B cell (primary cell): ENCODE data around the gene COL4A1. TPM values are rescaled to one million over a fixed set of nuclear protein-coding genes. Genes with fewer than 3 reads are reported as not detected.

Experiments used
- ATAC-seq: fragments of 200-7000 bp; cut with Tn5 transposase; one replicate; pipeline ENCODE4 v1.10.0; 2021; ENCODE audit warnings: low read depth, mild to moderate bottlenecking, moderate number of reproducible peaks, moderate library complexity
- CTCF ChIA-PET: fragments of 350-600 bp; sonication (Branson Sonifier 250); formaldehyde crosslinking; loops from one replicate; lab custom pipeline; 2021; ENCODE audit warnings: antibody characterized with exemption, inconsistent platforms; lab: Charles Lee
- POLR2A ChIA-PET: fragments of 350-600 bp; sonication (Branson Sonifier 250); formaldehyde crosslinking; loops from one replicate; lab custom pipeline; 2021; ENCODE audit warnings: antibody characterized with exemption; lab: Charles Lee
- DNase-seq: peaks from one replicate; pipeline ENCODE4 v3.0.0; 2013
- H2AFZ ChIP-seq: 2 replicates; pipeline ENCODE4 v1.6.1; 2012; ENCODE audit warnings: mild to moderate bottlenecking, low read depth, low read length; ENCODE audit not compliant: insufficient read depth, poor library complexity, severe bottlenecking
- H3K27ac ChIP-seq, 2 donors: 1 replicate in 1 of 2; 2 replicates in 1 of 2; pipeline ENCODE4 v1.5.1; 2012 to 2013; ENCODE audit warnings: low read length in 2 of 2, mild to moderate bottlenecking in 2 of 2, moderate library complexity in 1 of 2
- H3K27me3 ChIP-seq, 4 experiments: fragments of 200-600 bp in 1 of 4; sonication (generic) in 1 of 4; replicated peaks in 1 of 4; 1 replicate in 2 of 4; 2 replicates in 2 of 4; pipeline versions ENCODE4 v1.6.1 to v1.7.0; 2013 to 2016; ENCODE audit warnings: low read length in 3 of 4, mild to moderate bottlenecking in 2 of 4, mixed read lengths in 1 of 4, moderate library complexity in 1 of 4; ENCODE audit not compliant: insufficient read depth in 4 of 4, control insufficient read depth in 3 of 4; ENCODE audit errors: control extremely low read depth in 1 of 4
- H3K36me3 ChIP-seq, 2 experiments: replicated peaks in 1 of 2; 1 replicate in 1 of 2; 2 replicates in 1 of 2; pipeline versions ENCODE4 v1.6.1 to v1.7.1; 2013; ENCODE audit warnings: low read length in 1 of 2; ENCODE audit not compliant: insufficient read depth in 2 of 2, control insufficient read depth in 1 of 2; ENCODE audit errors: control extremely low read depth in 1 of 2, extremely low read depth in 1 of 2
- H3K4me1 ChIP-seq, 2 donors: fragments of 200-600 bp in 1 of 2; sonication (generic) in 1 of 2; 1 replicate in 1 of 2; 2 replicates in 1 of 2; pipeline versions ENCODE4 v1.5.1 to v1.6.1; 2013 to 2017; ENCODE audit warnings: low read length in 2 of 2; ENCODE audit not compliant: control insufficient read depth in 2 of 2, insufficient read depth in 2 of 2
- H3K4me2 ChIP-seq: replicated peaks from 2 replicates; pipeline ENCODE3; 2012; ENCODE audit warnings: mild to moderate bottlenecking, low read depth, low read length; ENCODE audit not compliant: poor library complexity, severe bottlenecking
- H3K4me3 ChIP-seq, 5 experiments: fragments of 200-600 bp in 1 of 5; sonication (generic) in 1 of 5; 1 replicate in 3 of 5; 2 replicates in 2 of 5; pipeline versions ENCODE4 v1.5.1 to v1.7.0; 2011 to 2016; ENCODE audit warnings: low read length in 4 of 5, mild to moderate bottlenecking in 4 of 5, low read depth in 2 of 5, control low read depth in 1 of 5, moderate library complexity in 1 of 5; ENCODE audit not compliant: insufficient read depth in 1 of 5; ENCODE audit errors: control extremely low read depth in 1 of 5, extremely low read depth in 1 of 5
- H3K79me2 ChIP-seq: fragments of 200-600 bp; sonication (generic); one replicate; pipeline ENCODE4 v1.6.0; 2016; ENCODE audit warnings: low read length; ENCODE audit not compliant: control insufficient read depth, insufficient read depth
- H3K9ac ChIP-seq: fragments of 200-600 bp; sonication (generic); 2 replicates; pipeline ENCODE4 v1.6.1; 2017; ENCODE audit warnings: mild to moderate bottlenecking, low read length, moderate library complexity
- H3K9me3 ChIP-seq, 3 donors: one replicate each; pipeline versions ENCODE4 v1.6.1 to v1.7.1; 2013; ENCODE audit warnings: low read length in 2 of 3; ENCODE audit not compliant: control insufficient read depth in 2 of 3, insufficient read depth in 1 of 3; ENCODE audit errors: control extremely low read depth in 1 of 3
- H4K20me1 ChIP-seq: 2 replicates; pipeline ENCODE4 v1.6.0; 2012; ENCODE audit warnings: mild to moderate bottlenecking, low read length; ENCODE audit not compliant: insufficient read depth, control insufficient read depth, poor library complexity, severe bottlenecking
- H3K27ac Mint-ChIP-seq: one replicate; pipeline ENCODE4 v1.8.0; 2021; ENCODE audit warnings: mixed read lengths
- H3K27me3 Mint-ChIP-seq: one replicate; pipeline ENCODE4 v1.8.0; 2021; ENCODE audit warnings: mixed read lengths
- H3K4me1 Mint-ChIP-seq: one replicate; pipeline ENCODE4 v1.8.0; 2021; ENCODE audit warnings: mixed read lengths
- H3K4me3 Mint-ChIP-seq: one replicate; pipeline ENCODE4 v1.8.0; 2021; ENCODE audit warnings: mixed read lengths
- H3K9me3 Mint-ChIP-seq: one replicate; pipeline ENCODE4 v1.8.0; 2022; ENCODE audit warnings: mixed read lengths; ENCODE audit not compliant: insufficient read depth
- EZH2 ChIP-seq: IDR thresholded peaks from 2 replicates; pipeline ENCODE4 v1.6.1; 2012; ENCODE audit warnings: borderline replicate concordance, low read depth, mild to moderate bottlenecking, moderate library complexity, low read length; ENCODE audit not compliant: insufficient read depth, poor library complexity, severe bottlenecking
- WGBS: methylation state at CpG from one replicate; pipeline ENCODE4 v1.1.5; 2013; ENCODE audit warnings: missing lambda C conversion rate; ENCODE audit not compliant: insufficient coverage; 5-methylcytosine and 5-hydroxymethylcytosine counted together
- intact Hi-C: fragments of 100-400 bp; cut with micrococcal nuclease; formaldehyde crosslinking; loops from one replicate; pipeline ENCODE4 v1.10.0; 2022
- polyA plus RNA-seq: library from polyadenylated mRNA; depleted of rRNA; stranded (reverse); fragments of >200 nt; gene quantifications from 2 replicates; pipeline ENCODE4 v1.2.3, GENCODE V29; 2012
- total RNA-seq, 2 donors: library from RNA; stranded (reverse); fragments of 120-200 nt in 1 of 2; gene quantifications; 1 replicate in 1 of 2; 2 replicates in 1 of 2; pipeline versions ENCODE4 v1.2.3 to v1.2.4, GENCODE V29; 2013 to 2022
- TF ChIP-seq, protein P1 (sequence below): fragments of 200-600 bp; IDR thresholded peaks from one replicate; pipeline ENCODE4 v1.8.0; 2022; ENCODE audit warnings: antibody characterized with exemption, mild to moderate bottlenecking

COL4A1 gene
- total and polyA plus RNA-seq, 2 donors (not counting 1 experiment from before 2014, with no cell fraction given): not detected

DNA sequence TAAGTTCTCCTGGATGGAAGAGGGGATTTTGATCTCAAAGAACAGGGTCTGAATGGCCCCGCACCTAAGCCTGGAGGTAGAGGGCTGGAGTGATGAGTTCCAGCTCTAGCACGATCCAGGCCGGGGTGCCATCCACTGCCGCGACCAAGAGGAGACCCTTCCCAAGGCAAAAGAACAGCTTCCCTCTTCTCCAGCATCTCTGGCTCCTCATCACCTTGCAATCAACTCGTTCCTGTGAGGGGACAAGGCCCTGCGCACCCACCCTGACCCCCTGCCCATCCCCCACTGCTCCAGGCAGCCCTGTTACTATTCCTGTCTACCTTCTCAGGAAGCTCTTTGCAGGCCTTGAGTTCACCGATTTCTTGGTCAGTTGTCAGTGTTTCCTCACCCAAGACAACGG is 17.8 kb downstream of the COL4A1 start:
- Histone ChIP-seq H3K4me2 (no peak overlapping the region), H4K20me1 (no peaks in the 10 kb centered on the region), H3K79me2 (no peaks in the 10 kb centered on the region), H2AFZ (no peak overlapping the region), H3K27ac (no peak overlapping the region), H3K27me3 (no peaks in the 10 kb centered on the region), H3K9me3 (no peaks in the 10 kb centered on the region), H3K36me3 (no peaks in the 10 kb centered on the region), H3K4me3 (no peak overlapping the region), H3K4me1 (no peaks in the 10 kb centered on the region), H3K9ac (no peak overlapping the region)
- intact Hi-C loops: no loop called here
- peaks cover 2% of the 10 kb centered on the region for H3K9me3 Mint-ChIP-seq
- TF ChIP-seq EZH2: no peak
- TF ChIP-seq, protein P1, sequence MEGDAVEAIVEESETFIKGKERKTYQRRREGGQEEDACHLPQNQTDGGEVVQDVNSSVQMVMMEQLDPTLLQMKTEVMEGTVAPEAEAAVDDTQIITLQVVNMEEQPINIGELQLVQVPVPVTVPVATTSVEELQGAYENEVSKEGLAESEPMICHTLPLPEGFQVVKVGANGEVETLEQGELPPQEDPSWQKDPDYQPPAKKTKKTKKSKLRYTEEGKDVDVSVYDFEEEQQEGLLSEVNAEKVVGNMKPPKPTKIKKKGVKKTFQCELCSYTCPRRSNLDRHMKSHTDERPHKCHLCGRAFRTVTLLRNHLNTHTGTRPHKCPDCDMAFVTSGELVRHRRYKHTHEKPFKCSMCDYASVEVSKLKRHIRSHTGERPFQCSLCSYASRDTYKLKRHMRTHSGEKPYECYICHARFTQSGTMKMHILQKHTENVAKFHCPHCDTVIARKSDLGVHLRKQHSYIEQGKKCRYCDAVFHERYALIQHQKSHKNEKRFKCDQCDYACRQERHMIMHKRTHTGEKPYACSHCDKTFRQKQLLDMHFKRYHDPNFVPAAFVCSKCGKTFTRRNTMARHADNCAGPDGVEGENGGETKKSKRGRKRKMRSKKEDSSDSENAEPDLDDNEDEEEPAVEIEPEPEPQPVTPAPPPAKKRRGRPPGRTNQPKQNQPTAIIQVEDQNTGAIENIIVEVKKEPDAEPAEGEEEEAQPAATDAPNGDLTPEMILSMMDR: no peak
- DNase-seq: no peak
- 82% methylated on average over 6 of the region's 9 CpGs for WGBS
- no peak overlapping the region for H3K27ac Mint-ChIP-seq
- POLR2A ChIA-PET: no interaction called here
- CTCF ChIA-PET: no interaction called here
- peaks cover 7% of the 10 kb centered on the region for H3K27me3 Mint-ChIP-seq
- no peak for ATAC-seq
- no peak overlapping the region for H3K4me3 Mint-ChIP-seq
- H3K4me1 Mint-ChIP-seq: no peaks in the 10 kb centered on the region

DNA sequence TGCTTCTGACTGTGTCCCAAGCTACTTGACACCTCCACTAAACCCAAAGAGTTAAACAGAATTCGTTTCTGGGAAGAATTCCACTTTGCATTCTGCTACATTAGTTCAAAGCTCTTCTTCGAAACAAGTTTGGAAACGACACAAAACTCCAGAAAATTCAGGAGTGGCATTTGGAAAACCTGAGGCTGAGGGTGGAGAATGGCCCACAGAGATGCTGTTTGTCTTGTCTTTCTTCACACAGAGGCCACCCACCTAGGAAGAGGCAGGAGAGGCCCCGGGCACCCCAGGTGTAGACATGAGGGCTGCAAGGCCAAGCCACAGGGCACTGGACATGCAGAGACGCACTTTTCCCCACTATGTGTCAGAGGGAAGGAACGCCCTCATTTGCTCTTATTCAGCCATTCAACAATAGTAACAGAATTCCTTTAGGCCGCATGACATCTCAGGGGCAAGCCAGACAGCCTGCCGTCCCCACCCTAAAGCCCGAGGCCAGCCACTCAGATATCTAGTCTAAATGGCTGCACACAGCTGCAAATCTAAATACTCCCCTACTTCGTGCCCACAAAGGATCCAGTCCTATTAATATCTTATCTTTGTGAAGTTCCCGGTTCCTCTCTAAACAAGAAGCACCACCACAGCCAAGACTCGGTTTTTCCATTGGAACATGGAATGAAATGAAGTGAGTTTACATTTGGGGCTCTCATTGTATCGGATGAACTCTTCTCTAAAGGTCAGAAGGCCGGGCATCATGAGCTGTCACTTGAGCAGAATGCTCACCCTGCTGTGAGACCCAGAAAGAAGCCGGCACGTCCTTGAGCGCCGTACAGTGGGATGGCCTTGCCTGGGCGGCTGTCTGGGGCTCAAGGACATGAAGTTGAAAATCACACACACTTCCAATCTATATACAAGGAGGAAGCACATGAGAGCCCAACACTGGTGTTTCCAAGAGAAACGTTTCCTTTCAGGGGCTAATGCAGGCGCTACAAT is 19.8 kb downstream of the COL4A1 start:
- no peak overlapping the region for H3K4me3 Mint-ChIP-seq
- DNase-seq: no peak
- H3K27ac Mint-ChIP-seq: no peak overlapping the region
- intact Hi-C loops: no loop called here
- H3K9me3 ChIP-seq: no peaks in the 10 kb centered on the region
- no peak for ATAC-seq
- ChIA-PET POLR2A (no interaction called here), CTCF (no interaction called here)
- H3K36me3 ChIP-seq: no peaks in the 10 kb centered on the region
- no peaks in the 10 kb centered on the region for H3K4me1 Mint-ChIP-seq
- no peaks in the 10 kb centered on the region for H3K79me2 ChIP-seq
- TF ChIP-seq, protein P1: no peak
- peaks cover 7% of the 10 kb centered on the region for H3K27me3 Mint-ChIP-seq
- H4K20me1 ChIP-seq: no peaks in the 10 kb centered on the region
- no peak overlapping the region for H2AFZ ChIP-seq
- H3K4me1 ChIP-seq: no peaks in the 10 kb centered on the region
- WGBS: 91% methylated on average over 14 of the region's 21 CpGs
- H3K9ac ChIP-seq: no peak overlapping the region
- no peak overlapping the region for H3K27ac ChIP-seq
- no peaks in the 10 kb centered on the region for H3K27me3 ChIP-seq
- H3K4me3 ChIP-seq: no peak overlapping the region
- peaks cover 2% of the 10 kb centered on the region for H3K9me3 Mint-ChIP-seq
- H3K4me2 ChIP-seq: no peak overlapping the region
